ENCODE measurements around the gene ELOVL6. TPM values are rescaled to one million over a fixed set of nuclear protein-coding genes. Genes with fewer than 3 reads are reported as not detected.

The ELOVL6 gene
- total and polyA plus RNA-seq, 4 donors = 19.5 to 38.8 (median 37.5) TPM

GRCh38 chr4:110198049-110198434, 373 bp downstream of the ELOVL6 start:
- no peaks in the 10 kb centered on the region for H3K36me3 ChIP-seq (ENCODE audit: control insufficient read depth in 4 of 4, insufficient read depth in 3 of 4, low read depth in 1 of 4, low read length in 3 of 4)
- H3K4me1 ChIP-seq (ENCODE audit: control insufficient read depth in 4 of 4, insufficient read depth in 4 of 4, low read length in 3 of 4) = peaks cover 10 to 38% (median 25%) of the 10 kb centered on the region in 4 donors
- H3K4me3 ChIP-seq (ENCODE audit: low read depth in 1 of 3, low read length in 3 of 3) = peak overlapping the region; percentile 77 to 96 (median 95)
- TF ChIP-seq NR2F2 (IDR thresholded peaks at IDR 0.05) (no peak), TAF1 (conservative IDR thresholded peaks at IDR 0.05) (no peak), CTCF (IDR thresholded peaks at IDR 0.05; ENCODE audit: low read depth, low read length, missing input control) (no peak)
- WGBS = under 1% methylated on average over 24 of the region's 24 CpGs
- no peak for DNase-seq (ENCODE audit: low spot score)
- H3K27ac ChIP-seq (ENCODE audit: low read depth in 1 of 2, low read length in 2 of 2) = peak overlapping the region; percentile 89 to 98
- peak overlapping the region; percentile 89 to 93 for H3K9ac ChIP-seq (ENCODE audit: low read depth in 1 of 2, low read length in 2 of 2)
- no peaks in the 10 kb centered on the region for H3K27me3 ChIP-seq (ENCODE audit: control insufficient read depth in 4 of 4, insufficient read depth in 4 of 4, low read length in 3 of 4)
- no peaks in the 10 kb centered on the region for H3K9me3 ChIP-seq (ENCODE audit: control insufficient read depth in 4 of 4, low read length in 3 of 4)

GRCh38 chr4:110197529-110198042, 829 bp downstream of the ELOVL6 start:
- TF ChIP-seq ZBTB33 (IDR thresholded peaks at IDR 0.05) (no peak), RAD21 (IDR thresholded peaks at IDR 0.05) (peak in 1 of 2 donors; percentile 5), RXRA (IDR thresholded peaks at IDR 0.05) (peak in 1 of 2 donors; percentile 13), MAX (IDR thresholded peaks at IDR 0.05) (no peak), YY1 (IDR thresholded peaks at IDR 0.05) (peak; percentile 76), HNF4A (conservative IDR thresholded peaks at IDR 0.05) (peak; percentile 8 to 17), NR2F2 (IDR thresholded peaks at IDR 0.05) (no peak)
- Histone ChIP-seq H3K9ac (ENCODE audit: low read depth in 1 of 2, low read length in 2 of 2) (peak overlapping the region; percentile 89 to 93), H3K4me3 (ENCODE audit: low read depth in 1 of 3, low read length in 3 of 3) (peak overlapping the region; percentile 77 to 96 (median 95)), H3K27ac (ENCODE audit: low read depth in 1 of 2, low read length in 2 of 2) (peak overlapping the region; percentile 89 to 98), H3K27me3 (ENCODE audit: control insufficient read depth in 4 of 4, insufficient read depth in 4 of 4, low read length in 3 of 4) (no peaks in the 10 kb centered on the region), H3K36me3 (ENCODE audit: control insufficient read depth in 4 of 4, insufficient read depth in 3 of 4, low read depth in 1 of 4, low read length in 3 of 4) (no peaks in the 10 kb centered on the region), H3K4me1 (ENCODE audit: control insufficient read depth in 4 of 4, insufficient read depth in 4 of 4, low read length in 3 of 4) (peaks cover 10 to 42% (median 29%) of the 10 kb centered on the region in 4 donors), H3K9me3 (ENCODE audit: control insufficient read depth in 4 of 4, low read length in 3 of 4) (no peaks in the 10 kb centered on the region)
- DNase-seq (ENCODE audit: low spot score) = peak; percentile 61
- under 1% methylated on average over 26 of the region's 26 CpGs for WGBS

- no peaks in the 10 kb centered on the region for H3K27me3 ChIP-seq (ENCODE audit: control insufficient read depth in 4 of 4, insufficient read depth in 4 of 4, low read length in 3 of 4)
- H3K4me1 ChIP-seq (ENCODE audit: control insufficient read depth in 4 of 4, insufficient read depth in 4 of 4, low read length in 3 of 4) = peaks cover 10 to 42% (median 31%) of the 10 kb centered on the region in 4 donors
- H3K9ac ChIP-seq (ENCODE audit: low read depth in 1 of 2, low read length in 2 of 2) = peak overlapping the region; percentile 89 to 93
- DNase-seq (ENCODE audit: low spot score) = peak; percentile 74
- TF ChIP-seq HNF4G (IDR thresholded peaks at IDR 0.05) (no peak), JUND (IDR thresholded peaks at IDR 0.05) (no peak)
- H3K27ac ChIP-seq (ENCODE audit: low read depth in 1 of 2, low read length in 2 of 2) = peak overlapping the region; percentile 89 to 98
- peak overlapping the region; percentile 77 to 96 (median 95) for H3K4me3 ChIP-seq (ENCODE audit: low read depth in 1 of 3, low read length in 3 of 3)
- WGBS = 1% methylated on average over 47 of the region's 47 CpGs
- no peaks in the 10 kb centered on the region for H3K9me3 ChIP-seq (ENCODE audit: control insufficient read depth in 4 of 4, low read length in 3 of 4)
- H3K36me3 ChIP-seq (ENCODE audit: control insufficient read depth in 4 of 4, insufficient read depth in 3 of 4, low read depth in 1 of 4, low read length in 3 of 4) = no peaks in the 10 kb centered on the region
Measured at GRCh38 chr4:110196871-110197528, 1.4 kb downstream of the ELOVL6 start.
